Measurements from ENCODE around the gene AUTS2. TPM values are rescaled to one million over a fixed set of nuclear protein-coding genes. Genes with fewer than 3 reads are reported as not detected.

AUTS2 gene
- total RNA-seq, 4 donors from 2014 or later, result 29.8 to 114 (median 59.4) TPM

GRCh38 chr7:70582927-70583895 is 984.9 kb downstream of the AUTS2 start:
- WGBS, 2 donors (ENCODE audit: low coverage in 1 of 2), result 75 to 85% methylated on average over 8 to 18 of the region's 18 CpGs
- no peak for DNase-seq
- intact Hi-C loops (cut with DNase I; ENCODE audit: low total_unique reads), result no loop called here

GRCh38 chr7:70583965-70584883 is 985.9 kb downstream of the AUTS2 start:
- in situ Hi-C loops (cut with MboI; ENCODE audit: low pct_ligation_motif_present in 1 of 4, low pct_unique_long_range_greater_than_20kb in 1 of 4, low sequenced_read_pairs in 3 of 4), result no loop called here

More at GRCh38 chr7:70582927-70583895, 984.9 kb downstream of the AUTS2 start:
- Histone ChIP-seq H3K9me3 (no peaks in the 10 kb centered on the region), H3K36me3 (no peaks in the 10 kb centered on the region), H3K4me1 (peaks cover 0 to 14% (median 4%) of the 10 kb centered on the region in 4 donors), H3K27ac (no peak overlapping the region), H3K27me3 (no peaks in the 10 kb centered on the region), H3K4me3 (no peak overlapping the region)
- in situ Hi-C loops (cut with MboI; ENCODE audit: low pct_ligation_motif_present in 1 of 4, low pct_unique_long_range_greater_than_20kb in 1 of 4, low sequenced_read_pairs in 3 of 4), result no loop called here
- no peak for TF ChIP-seq EP300 (IDR thresholded peaks at IDR 0.05; ENCODE audit: low read depth)
- TF ChIP-seq, protein P1, sequence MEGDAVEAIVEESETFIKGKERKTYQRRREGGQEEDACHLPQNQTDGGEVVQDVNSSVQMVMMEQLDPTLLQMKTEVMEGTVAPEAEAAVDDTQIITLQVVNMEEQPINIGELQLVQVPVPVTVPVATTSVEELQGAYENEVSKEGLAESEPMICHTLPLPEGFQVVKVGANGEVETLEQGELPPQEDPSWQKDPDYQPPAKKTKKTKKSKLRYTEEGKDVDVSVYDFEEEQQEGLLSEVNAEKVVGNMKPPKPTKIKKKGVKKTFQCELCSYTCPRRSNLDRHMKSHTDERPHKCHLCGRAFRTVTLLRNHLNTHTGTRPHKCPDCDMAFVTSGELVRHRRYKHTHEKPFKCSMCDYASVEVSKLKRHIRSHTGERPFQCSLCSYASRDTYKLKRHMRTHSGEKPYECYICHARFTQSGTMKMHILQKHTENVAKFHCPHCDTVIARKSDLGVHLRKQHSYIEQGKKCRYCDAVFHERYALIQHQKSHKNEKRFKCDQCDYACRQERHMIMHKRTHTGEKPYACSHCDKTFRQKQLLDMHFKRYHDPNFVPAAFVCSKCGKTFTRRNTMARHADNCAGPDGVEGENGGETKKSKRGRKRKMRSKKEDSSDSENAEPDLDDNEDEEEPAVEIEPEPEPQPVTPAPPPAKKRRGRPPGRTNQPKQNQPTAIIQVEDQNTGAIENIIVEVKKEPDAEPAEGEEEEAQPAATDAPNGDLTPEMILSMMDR (IDR thresholded peaks at IDR 0.05), result no peak
- TF ChIP-seq POLR2A (IDR thresholded peaks at IDR 0.05), result no peak
- TF ChIP-seq POLR2AphosphoS5 (IDR thresholded peaks at IDR 0.05), result no peak

DNA sequence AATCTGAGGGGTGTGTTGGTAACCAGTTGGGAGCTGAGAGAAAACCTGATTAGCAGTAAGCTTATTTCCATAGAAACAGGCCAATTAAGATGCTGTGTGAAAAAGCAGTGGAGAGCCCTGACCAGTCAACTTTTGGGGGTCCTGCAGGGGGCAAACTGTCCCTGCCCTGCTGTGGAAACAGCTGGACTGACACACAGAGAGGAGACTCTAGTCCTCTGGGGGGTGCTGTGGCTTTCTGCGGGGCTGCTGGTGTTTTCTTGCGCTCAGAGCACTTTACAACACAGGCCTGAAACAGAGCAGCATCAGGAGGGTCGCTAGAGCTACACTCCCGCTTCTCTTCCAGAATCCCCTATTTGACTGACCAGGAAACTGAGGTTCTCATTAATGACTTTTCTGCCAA is 986.8 kb downstream of the AUTS2 start:
- no peak for DNase-seq
- intact Hi-C loops (cut with DNase I; ENCODE audit: low total_unique reads) (no loop called here), in situ Hi-C loops (cut with MboI; ENCODE audit: low pct_ligation_motif_present in 1 of 4, low pct_unique_long_range_greater_than_20kb in 1 of 4, low sequenced_read_pairs in 3 of 4) (no loop called here)
- peaks cover 0 to 23% (median 8%) of the 10 kb centered on the region in 4 donors for H3K4me1 ChIP-seq
- no peaks in the 10 kb centered on the region for H3K36me3 ChIP-seq
- no peaks in the 10 kb centered on the region for H3K9me3 ChIP-seq
- no peak overlapping the region for H3K4me3 ChIP-seq
- H3K27me3 ChIP-seq, result no peaks in the 10 kb centered on the region
- H3K27ac ChIP-seq, result no peak overlapping the region
- no peak for TF ChIP-seq POLR2AphosphoS5 (IDR thresholded peaks at IDR 0.05)
- TF ChIP-seq, protein P1 (IDR thresholded peaks at IDR 0.05), result no peak
- no peak for TF ChIP-seq POLR2A (IDR thresholded peaks at IDR 0.05)
- TF ChIP-seq EP300 (IDR thresholded peaks at IDR 0.05; ENCODE audit: low read depth), result no peak
- 87 to 93% methylated on average over 4 of the region's 4 CpGs for WGBS, 2 donors (ENCODE audit: low coverage in 1 of 2)

More at GRCh38 chr7:70583965-70584883, 985.9 kb downstream of the AUTS2 start:
- no peaks in the 10 kb centered on the region for H3K27me3 ChIP-seq
- DNase-seq, result no peak
- H3K9me3 ChIP-seq, result no peaks in the 10 kb centered on the region
- H3K4me1 ChIP-seq, result peaks cover 0 to 18% (median 5%) of the 10 kb centered on the region in 4 donors
- no peak overlapping the region for H3K4me3 ChIP-seq
- 81 to 86% methylated on average over 8 to 16 of the region's 16 CpGs for WGBS, 2 donors (ENCODE audit: low coverage in 1 of 2)
- H3K36me3 ChIP-seq, result no peaks in the 10 kb centered on the region
- intact Hi-C loops (cut with DNase I; ENCODE audit: low total_unique reads), result no loop called here
- no peak overlapping the region for H3K27ac ChIP-seq
- TF ChIP-seq, protein P1 (IDR thresholded peaks at IDR 0.05), result no peak
- TF ChIP-seq EP300 (IDR thresholded peaks at IDR 0.05; ENCODE audit: low read depth) (no peak), POLR2AphosphoS5 (IDR thresholded peaks at IDR 0.05) (no peak), POLR2A (IDR thresholded peaks at IDR 0.05) (no peak)

- intact Hi-C loops (cut with DNase I; ENCODE audit: low total_unique reads), result no loop called here
Measured at GRCh38 chr7:70586822-70587221, 988.5 kb downstream of the AUTS2 start.

More at GRCh38 chr7:70586822-70587221, 988.5 kb downstream of the AUTS2 start:
- peaks cover 0 to 31% (median 12%) of the 10 kb centered on the region in 4 donors for H3K4me1 ChIP-seq
- DNase-seq, result no peak
- no peak overlapping the region for H3K27ac ChIP-seq
- no peak overlapping the region for H3K4me3 ChIP-seq
- in situ Hi-C loops (cut with MboI; ENCODE audit: low pct_ligation_motif_present in 1 of 4, low pct_unique_long_range_greater_than_20kb in 1 of 4, low sequenced_read_pairs in 3 of 4), result no loop called here
- H3K9me3 ChIP-seq, result no peaks in the 10 kb centered on the region
- H3K27me3 ChIP-seq, result no peaks in the 10 kb centered on the region
- H3K36me3 ChIP-seq, result no peaks in the 10 kb centered on the region
- WGBS, 2 donors (ENCODE audit: low coverage in 1 of 2), result 100% methylated on average over 1 of the region's 1 CpG; no CpG with 5 or more reads in 1 of the 2 donors
- TF ChIP-seq POLR2A (IDR thresholded peaks at IDR 0.05), result no peak
- no peak for TF ChIP-seq POLR2AphosphoS5 (IDR thresholded peaks at IDR 0.05)
- TF ChIP-seq, protein P1 (IDR thresholded peaks at IDR 0.05), result no peak
- no peak for TF ChIP-seq EP300 (IDR thresholded peaks at IDR 0.05; ENCODE audit: low read depth)
